ENCODE measurements around the gene PELI2.

GRCh38 chr14:56278383-56278782, 160.2 kb downstream of the PELI2 start:
- no peak for TF ChIP-seq CTCF (tag by site-specific recombination; IDR thresholded peaks at IDR 0.05)
- no peak for TF ChIP-seq ZBTB7A (tag by site-specific recombination; IDR thresholded peaks at IDR 0.05; ENCODE audit: low read depth)
- TF ChIP-seq ZNF837 (tag by site-specific recombination; IDR thresholded peaks at IDR 0.05): no peak
- no peak for TF ChIP-seq ZNF555 (tag by site-specific recombination; conservative IDR thresholded peaks at IDR 0.05)
- TF ChIP-seq, protein P1, sequence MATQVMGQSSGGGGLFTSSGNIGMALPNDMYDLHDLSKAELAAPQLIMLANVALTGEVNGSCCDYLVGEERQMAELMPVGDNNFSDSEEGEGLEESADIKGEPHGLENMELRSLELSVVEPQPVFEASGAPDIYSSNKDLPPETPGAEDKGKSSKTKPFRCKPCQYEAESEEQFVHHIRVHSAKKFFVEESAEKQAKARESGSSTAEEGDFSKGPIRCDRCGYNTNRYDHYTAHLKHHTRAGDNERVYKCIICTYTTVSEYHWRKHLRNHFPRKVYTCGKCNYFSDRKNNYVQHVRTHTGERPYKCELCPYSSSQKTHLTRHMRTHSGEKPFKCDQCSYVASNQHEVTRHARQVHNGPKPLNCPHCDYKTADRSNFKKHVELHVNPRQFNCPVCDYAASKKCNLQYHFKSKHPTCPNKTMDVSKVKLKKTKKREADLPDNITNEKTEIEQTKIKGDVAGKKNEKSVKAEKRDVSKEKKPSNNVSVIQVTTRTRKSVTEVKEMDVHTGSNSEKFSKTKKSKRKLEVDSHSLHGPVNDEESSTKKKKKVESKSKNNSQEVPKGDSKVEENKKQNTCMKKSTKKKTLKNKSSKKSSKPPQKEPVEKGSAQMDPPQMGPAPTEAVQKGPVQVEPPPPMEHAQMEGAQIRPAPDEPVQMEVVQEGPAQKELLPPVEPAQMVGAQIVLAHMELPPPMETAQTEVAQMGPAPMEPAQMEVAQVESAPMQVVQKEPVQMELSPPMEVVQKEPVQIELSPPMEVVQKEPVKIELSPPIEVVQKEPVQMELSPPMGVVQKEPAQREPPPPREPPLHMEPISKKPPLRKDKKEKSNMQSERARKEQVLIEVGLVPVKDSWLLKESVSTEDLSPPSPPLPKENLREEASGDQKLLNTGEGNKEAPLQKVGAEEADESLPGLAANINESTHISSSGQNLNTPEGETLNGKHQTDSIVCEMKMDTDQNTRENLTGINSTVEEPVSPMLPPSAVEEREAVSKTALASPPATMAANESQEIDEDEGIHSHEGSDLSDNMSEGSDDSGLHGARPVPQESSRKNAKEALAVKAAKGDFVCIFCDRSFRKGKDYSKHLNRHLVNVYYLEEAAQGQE (tag by site-specific recombination; IDR thresholded peaks at IDR 0.05): no peak
- TF ChIP-seq, protein P2, sequence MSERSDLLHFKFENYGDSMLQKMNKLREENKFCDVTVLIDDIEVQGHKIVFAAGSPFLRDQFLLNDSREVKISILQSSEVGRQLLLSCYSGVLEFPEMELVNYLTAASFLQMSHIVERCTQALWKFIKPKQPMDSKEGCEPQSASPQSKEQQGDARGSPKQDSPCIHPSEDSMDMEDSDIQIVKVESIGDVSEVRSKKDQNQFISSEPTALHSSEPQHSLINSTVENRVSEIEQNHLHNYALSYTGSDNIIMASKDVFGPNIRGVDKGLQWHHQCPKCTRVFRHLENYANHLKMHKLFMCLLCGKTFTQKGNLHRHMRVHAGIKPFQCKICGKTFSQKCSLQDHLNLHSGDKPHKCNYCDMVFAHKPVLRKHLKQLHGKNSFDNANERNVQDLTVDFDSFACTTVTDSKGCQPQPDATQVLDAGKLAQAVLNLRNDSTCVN (tag by site-specific recombination; optimal IDR thresholded peaks at IDR 0.05): no peak
- TF ChIP-seq ZNF2 (tag by site-specific recombination; IDR thresholded peaks at IDR 0.05): no peak
- no peak for TF ChIP-seq ZBTB11 (tag by site-specific recombination; conservative IDR thresholded peaks at IDR 0.05; ENCODE audit: low read depth)
- TF ChIP-seq, protein P3, sequence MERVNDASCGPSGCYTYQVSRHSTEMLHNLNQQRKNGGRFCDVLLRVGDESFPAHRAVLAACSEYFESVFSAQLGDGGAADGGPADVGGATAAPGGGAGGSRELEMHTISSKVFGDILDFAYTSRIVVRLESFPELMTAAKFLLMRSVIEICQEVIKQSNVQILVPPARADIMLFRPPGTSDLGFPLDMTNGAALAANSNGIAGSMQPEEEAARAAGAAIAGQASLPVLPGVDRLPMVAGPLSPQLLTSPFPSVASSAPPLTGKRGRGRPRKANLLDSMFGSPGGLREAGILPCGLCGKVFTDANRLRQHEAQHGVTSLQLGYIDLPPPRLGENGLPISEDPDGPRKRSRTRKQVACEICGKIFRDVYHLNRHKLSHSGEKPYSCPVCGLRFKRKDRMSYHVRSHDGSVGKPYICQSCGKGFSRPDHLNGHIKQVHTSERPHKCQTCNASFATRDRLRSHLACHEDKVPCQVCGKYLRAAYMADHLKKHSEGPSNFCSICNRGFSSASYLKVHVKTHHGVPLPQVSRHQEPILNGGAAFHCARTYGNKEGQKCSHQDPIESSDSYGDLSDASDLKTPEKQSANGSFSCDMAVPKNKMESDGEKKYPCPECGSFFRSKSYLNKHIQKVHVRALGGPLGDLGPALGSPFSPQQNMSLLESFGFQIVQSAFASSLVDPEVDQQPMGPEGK (tag by site-specific recombination; IDR thresholded peaks at IDR 0.05): no peak
- TF ChIP-seq ZFHX2 (tag by site-specific recombination; conservative IDR thresholded peaks at IDR 0.05): no peak
- no peak for TF ChIP-seq ZNF785 (tag by site-specific recombination; IDR thresholded peaks at IDR 0.05)
